Measurements from ENCODE around the gene STARD13.

STARD13 gene

GRCh38 chr13:33107361-33107760 is 178.2 kb downstream of the STARD13 start:
- DNase-seq (ENCODE audit: low read depth), result no peak
- H3K4me3 ChIP-seq (ENCODE audit: low read length), result no peak overlapping the region
- no peak for TF ChIP-seq CTCF (IDR thresholded peaks at IDR 0.05; ENCODE audit: insufficient read depth, low read depth, low read length, missing control alignments)

- no peak overlapping the region for H3K4me3 ChIP-seq (ENCODE audit: low read length)
- no peak for DNase-seq (ENCODE audit: low read depth)
- TF ChIP-seq CTCF (IDR thresholded peaks at IDR 0.05; ENCODE audit: insufficient read depth, low read depth, low read length, missing control alignments), result no peak
These were observed 178.7 kb downstream of the STARD13 start for GRCh38 chr13:33106656-33107360.

DNA sequence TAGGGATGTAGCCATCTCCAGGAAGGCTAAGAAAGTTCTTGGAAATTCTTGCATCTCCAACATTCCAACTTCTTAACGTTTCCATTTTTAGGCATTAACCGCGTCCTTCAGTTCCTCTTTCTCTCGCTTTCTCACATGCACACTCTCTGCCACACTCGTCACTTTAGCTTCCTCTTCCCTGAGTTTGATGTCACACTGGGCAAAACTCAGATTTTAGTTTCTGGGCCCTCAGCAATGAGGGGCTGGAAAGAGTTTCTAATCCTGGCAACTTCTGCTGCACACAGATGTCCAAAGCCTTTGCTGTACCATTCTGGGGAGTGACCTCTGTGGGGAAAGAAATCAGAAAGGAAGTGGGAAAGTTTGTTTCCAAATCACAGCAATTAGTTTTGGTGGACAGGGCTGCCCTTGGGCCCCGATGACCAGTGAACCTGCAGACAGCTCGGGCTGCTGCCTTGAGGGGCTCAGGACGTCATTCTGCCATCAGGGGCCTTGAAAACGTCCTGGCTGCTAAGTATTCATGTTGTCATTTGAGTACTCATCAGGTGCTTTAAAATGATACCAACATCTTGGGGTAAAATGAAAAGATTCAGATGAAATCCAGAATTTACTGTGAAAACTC is 180.1 kb downstream of the STARD13 start:
- TF ChIP-seq CTCF (IDR thresholded peaks at IDR 0.05; ENCODE audit: insufficient read depth, low read depth, low read length, missing control alignments), result no peak
- DNase-seq (ENCODE audit: low read depth), result no peak
- no peak overlapping the region for H3K4me3 ChIP-seq (ENCODE audit: low read length)

GRCh38 chr13:33103457-33103856 is 182.1 kb downstream of the STARD13 start:
- H3K4me3 ChIP-seq (ENCODE audit: low read length), result no peak overlapping the region
- no peak for TF ChIP-seq CTCF (IDR thresholded peaks at IDR 0.05; ENCODE audit: insufficient read depth, low read depth, low read length, missing control alignments)
- DNase-seq (ENCODE audit: low read depth), result no peak

- DNase-seq (ENCODE audit: low read depth), result no peak
- H3K4me3 ChIP-seq (ENCODE audit: low read length), result no peak overlapping the region
- TF ChIP-seq CTCF (IDR thresholded peaks at IDR 0.05; ENCODE audit: insufficient read depth, low read depth, low read length, missing control alignments), result no peak
These were observed 183.7 kb downstream of the STARD13 start for GRCh38 chr13:33101835-33102234.

DNA sequence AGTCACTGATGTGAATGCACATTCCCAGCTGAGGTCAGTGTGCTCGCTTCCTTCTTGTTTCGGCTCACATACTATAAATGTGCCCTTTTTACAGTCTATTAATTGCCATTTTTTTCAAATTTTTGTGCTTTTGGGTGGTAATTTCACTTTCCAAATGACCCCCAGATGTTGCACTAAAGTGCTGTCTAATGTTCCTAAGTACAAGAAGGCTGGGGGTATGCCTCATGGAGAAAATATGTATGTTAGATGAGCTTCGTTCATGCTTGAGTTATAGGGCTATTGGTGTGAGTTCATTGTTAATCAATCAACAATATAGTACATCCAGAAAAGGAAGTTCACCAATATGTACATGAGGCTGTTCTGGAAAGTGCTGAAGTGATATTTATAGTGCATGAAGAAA is 184.7 kb downstream of the STARD13 start:
- H3K4me3 ChIP-seq (ENCODE audit: low read length), result no peak overlapping the region
- no peak for DNase-seq (ENCODE audit: low read depth)
- no peak for TF ChIP-seq CTCF (IDR thresholded peaks at IDR 0.05; ENCODE audit: insufficient read depth, low read depth, low read length, missing control alignments)

GRCh38 chr13:33099860-33100259 is 185.7 kb downstream of the STARD13 start:
- DNase-seq (ENCODE audit: low read depth), result no peak
- H3K4me3 ChIP-seq (ENCODE audit: low read length), result no peak overlapping the region
- TF ChIP-seq CTCF (IDR thresholded peaks at IDR 0.05; ENCODE audit: insufficient read depth, low read depth, low read length, missing control alignments), result no peak
